ENCODE measurements around the gene SLC2A10. TPM values are rescaled to one million over a fixed set of nuclear protein-coding genes. Genes with fewer than 3 reads are reported as not detected.

SLC2A10 gene
- total RNA-seq, 1 experiment from 2014 or later: 33.6 TPM

- Histone ChIP-seq H3F3A (ENCODE audit: insufficient read depth, low read depth) (peaks cover 8% of the 10 kb centered on the region; the same call in 1 of the 2 replicates), H3K27ac (no peak overlapping the region), H2AFZ (no peak overlapping the region), H3K36me3 (ENCODE audit: low read depth) (no peaks in the 10 kb centered on the region), H3K4me3 (no peak overlapping the region), H3K4me2 (no peak overlapping the region), H3K9me3 (ENCODE audit: insufficient read depth, low read depth) (no peaks in the 10 kb centered on the region), H3K27me3 (ENCODE audit: insufficient read depth, low read depth) (no peaks in the 10 kb centered on the region), H3K4me1 (replicated peaks; ENCODE audit: insufficient read depth) (peaks cover 22% of the 10 kb centered on the region), H3K9me2 (ENCODE audit: insufficient read depth) (no peaks in the 10 kb centered on the region), H4K20me1 (ENCODE audit: insufficient read depth) (no peaks in the 10 kb centered on the region), H3K79me2 (ENCODE audit: low read depth) (no peaks in the 10 kb centered on the region)
- POLR2A ChIA-PET (ENCODE audit: unreplicated experiment): no interaction called here
- TF ChIP-seq EZH2 (IDR thresholded peaks at IDR 0.05; ENCODE audit: low read depth) (no peak), CTCF (conservative IDR thresholded peaks at IDR 0.05) (no peak)
- CTCF ChIA-PET: interaction anchor here (0.5 kb wide), 1 partner anchor 36 kb away, joined by 5 read pairs; no protein-coding TSS in a partner anchor
- intact Hi-C loops (cut with micrococcal nuclease; ENCODE audit: unreplicated experiment): no loop called here
- peak in 1 of 2 experiments; percentile 22 for DNase-seq
- no TSS peak for BruUV-seq (replicated peaks)
Observed at GRCh38 chr20:46712056-46712636, 2.7 kb downstream of the SLC2A10 start.

- Histone ChIP-seq H3K27ac (no peak overlapping the region), H2AFZ (no peak overlapping the region), H3K4me1 (replicated peaks; ENCODE audit: insufficient read depth) (peaks cover 18% of the 10 kb centered on the region), H3K36me3 (ENCODE audit: low read depth) (no peaks in the 10 kb centered on the region), H4K20me1 (ENCODE audit: insufficient read depth) (no peaks in the 10 kb centered on the region), H3K4me3 (no peak overlapping the region), H3K79me2 (ENCODE audit: low read depth) (no peaks in the 10 kb centered on the region), H3F3A (ENCODE audit: insufficient read depth, low read depth) (peaks cover 8% of the 10 kb centered on the region; the same call in 1 of the 2 replicates), H3K4me2 (no peak overlapping the region), H3K9me2 (ENCODE audit: insufficient read depth) (no peaks in the 10 kb centered on the region), H3K9me3 (ENCODE audit: insufficient read depth, low read depth) (no peaks in the 10 kb centered on the region), H3K27me3 (ENCODE audit: insufficient read depth, low read depth) (no peaks in the 10 kb centered on the region)
- no peak for TF ChIP-seq CTCF (conservative IDR thresholded peaks at IDR 0.05)
- no peak for TF ChIP-seq EZH2 (IDR thresholded peaks at IDR 0.05; ENCODE audit: low read depth)
- no TSS peak for BruUV-seq (replicated peaks)
- ChIA-PET POLR2A (ENCODE audit: unreplicated experiment) (no interaction called here), CTCF (no interaction called here)
- no peak for DNase-seq
- intact Hi-C loops (cut with micrococcal nuclease; ENCODE audit: unreplicated experiment): no loop called here
Observed at GRCh38 chr20:46713957-46714834, 4.7 kb downstream of the SLC2A10 start.

GRCh38 chr20:46715292-46715756, 5.9 kb downstream of the SLC2A10 start:
- Histone ChIP-seq H3K4me1 (replicated peaks; ENCODE audit: insufficient read depth) (peaks cover 14% of the 10 kb centered on the region), H3K4me2 (peak overlapping the region; percentile 45), H3K9me3 (ENCODE audit: insufficient read depth, low read depth) (no peaks in the 10 kb centered on the region), H3K27ac (no peak overlapping the region), H3K36me3 (ENCODE audit: low read depth) (no peaks in the 10 kb centered on the region), H3K4me3 (no peak overlapping the region), H3K9me2 (ENCODE audit: insufficient read depth) (no peaks in the 10 kb centered on the region), H3K27me3 (ENCODE audit: insufficient read depth, low read depth) (no peaks in the 10 kb centered on the region), H3K79me2 (ENCODE audit: low read depth) (no peaks in the 10 kb centered on the region), H2AFZ (no peak overlapping the region), H4K20me1 (ENCODE audit: insufficient read depth) (no peaks in the 10 kb centered on the region), H3F3A (ENCODE audit: insufficient read depth, low read depth) (peaks cover 8% of the 10 kb centered on the region; the same call in 1 of the 2 replicates)
- ChIA-PET POLR2A (ENCODE audit: unreplicated experiment) (no interaction called here), CTCF (no interaction called here)
- TF ChIP-seq EZH2 (IDR thresholded peaks at IDR 0.05; ENCODE audit: low read depth) (no peak), CTCF (conservative IDR thresholded peaks at IDR 0.05) (no peak)
- intact Hi-C loops (cut with micrococcal nuclease; ENCODE audit: unreplicated experiment): no loop called here
- DNase-seq: peak; percentile 31 to 33
- no TSS peak for BruUV-seq (replicated peaks)

Data from PC-9 (cell line).